Activated CD8-positive, alpha-beta memory T cell treated with anti-CD3 and anti-CD28 coated beads for 48 hours (primary cell): Measurements from ENCODE around the gene GRWD1.

ENCODE experiments used
- DNase-seq, 3 experiments: peaks; one replicate each; pipeline ENCODE4 v3.0.0-alpha.2; 2020; ENCODE audit warnings: low read depth in 2 of 3, low spot score in 2 of 3

GRWD1 gene

DNA sequence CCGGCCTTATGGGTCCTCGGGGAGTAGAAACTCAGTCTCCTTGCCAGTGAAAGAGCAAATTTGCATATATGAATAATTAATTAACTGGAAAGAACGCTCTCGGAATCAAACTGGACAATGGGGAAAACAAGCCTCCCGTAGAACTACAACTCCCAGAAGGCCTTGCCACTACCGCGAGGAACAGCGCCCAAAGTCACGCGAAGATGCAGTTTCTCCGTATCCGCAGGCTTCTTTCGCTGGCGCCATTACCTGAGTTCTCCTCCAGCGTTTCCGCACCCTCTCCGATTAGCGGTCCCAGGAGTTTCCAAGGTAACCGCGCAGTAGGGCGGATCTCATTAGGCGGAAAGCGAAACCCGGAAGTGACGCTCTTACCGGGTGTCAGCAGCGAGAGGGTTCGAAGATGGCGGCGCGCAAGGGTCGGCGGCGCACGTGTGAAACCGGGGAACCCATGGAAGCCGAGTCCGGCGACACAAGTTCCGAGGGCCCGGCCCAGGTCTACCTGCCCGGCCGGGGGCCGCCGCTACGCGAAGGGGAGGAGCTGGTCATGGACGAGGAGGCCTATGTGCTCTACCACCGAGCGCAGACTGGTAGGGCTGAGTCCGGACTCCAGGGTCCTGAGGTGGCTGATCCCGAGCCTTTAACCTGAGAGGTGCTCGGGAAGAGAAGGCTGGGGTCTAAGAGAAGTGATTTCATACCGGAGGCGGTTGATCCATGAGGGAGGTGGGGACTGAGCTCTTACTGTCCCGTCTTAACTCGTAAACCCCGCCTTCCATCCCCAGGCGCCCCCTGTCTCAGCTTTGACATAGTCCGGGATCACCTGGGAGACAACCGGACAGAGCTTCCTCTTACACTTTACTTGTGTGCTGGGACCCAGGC, at the start of gene GRWD1:
TSS of gene GRWD1 (plus strand) at position 378 of the 876 bp plus-strand sequence. CDS start at position 401, 23 bp downstream.
- peak; percentile 65 to 84 (median 77) for DNase-seq

DNA sequence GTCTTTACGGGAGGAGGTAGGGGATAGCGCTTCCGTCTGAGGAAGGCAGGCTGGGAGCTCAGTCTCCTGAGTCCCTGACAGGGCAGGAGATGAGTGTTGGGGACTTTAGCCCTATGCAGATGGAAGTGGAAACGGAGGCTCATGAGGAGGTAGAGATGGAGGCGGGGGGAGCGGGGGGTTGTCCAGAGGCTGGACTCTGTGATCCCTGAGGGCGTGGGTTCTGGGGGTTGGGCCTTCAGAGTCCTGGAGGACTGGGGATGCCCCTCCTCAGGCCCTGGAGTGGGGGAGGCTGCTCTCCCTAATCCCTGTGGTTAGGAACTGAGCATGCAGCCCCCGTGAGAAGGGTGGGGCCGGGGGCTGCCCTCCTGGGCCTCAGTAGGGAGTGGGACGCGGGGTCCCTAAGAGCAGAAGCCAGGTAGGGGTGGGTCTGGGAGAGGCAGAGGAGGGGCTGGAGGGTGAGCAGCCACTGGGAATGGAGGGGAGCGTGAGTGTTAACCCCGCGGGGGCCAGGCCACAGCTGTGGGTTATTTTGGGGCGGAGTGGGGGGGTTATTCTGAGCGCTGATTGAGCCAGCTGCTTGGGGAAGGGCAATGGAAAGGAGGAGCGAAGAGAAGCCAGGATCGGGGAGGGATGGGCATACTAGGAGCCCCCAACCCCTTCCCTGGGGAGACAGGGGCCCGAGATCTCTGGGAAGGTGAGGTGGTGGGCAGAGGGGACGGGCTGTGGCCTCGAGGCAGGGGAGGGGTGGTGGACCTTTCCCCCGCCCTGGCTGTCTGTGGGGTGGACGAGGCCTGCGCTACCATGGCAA, 49.6 kb upstream of the GRWD1 start:
- DNase-seq: no peak

DNA sequence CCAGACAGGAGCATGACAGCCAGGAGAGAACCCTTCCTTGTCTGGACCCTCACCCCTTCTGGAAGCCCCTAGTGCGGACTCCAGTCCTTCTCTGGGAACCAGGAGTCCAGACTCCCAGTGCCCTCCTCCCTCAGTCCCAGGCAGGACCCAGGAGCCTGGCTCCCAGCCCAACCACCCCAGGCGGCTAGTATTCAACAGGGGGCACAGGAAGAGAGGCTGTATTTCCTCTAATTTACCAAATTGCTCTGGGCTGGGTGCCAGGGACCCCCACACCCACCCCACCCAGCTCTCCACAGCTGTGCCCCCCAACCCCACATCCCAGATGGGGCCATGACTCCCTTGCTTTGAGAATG, 49.0 kb upstream of the GRWD1 start:
- no peak for DNase-seq

DNA sequence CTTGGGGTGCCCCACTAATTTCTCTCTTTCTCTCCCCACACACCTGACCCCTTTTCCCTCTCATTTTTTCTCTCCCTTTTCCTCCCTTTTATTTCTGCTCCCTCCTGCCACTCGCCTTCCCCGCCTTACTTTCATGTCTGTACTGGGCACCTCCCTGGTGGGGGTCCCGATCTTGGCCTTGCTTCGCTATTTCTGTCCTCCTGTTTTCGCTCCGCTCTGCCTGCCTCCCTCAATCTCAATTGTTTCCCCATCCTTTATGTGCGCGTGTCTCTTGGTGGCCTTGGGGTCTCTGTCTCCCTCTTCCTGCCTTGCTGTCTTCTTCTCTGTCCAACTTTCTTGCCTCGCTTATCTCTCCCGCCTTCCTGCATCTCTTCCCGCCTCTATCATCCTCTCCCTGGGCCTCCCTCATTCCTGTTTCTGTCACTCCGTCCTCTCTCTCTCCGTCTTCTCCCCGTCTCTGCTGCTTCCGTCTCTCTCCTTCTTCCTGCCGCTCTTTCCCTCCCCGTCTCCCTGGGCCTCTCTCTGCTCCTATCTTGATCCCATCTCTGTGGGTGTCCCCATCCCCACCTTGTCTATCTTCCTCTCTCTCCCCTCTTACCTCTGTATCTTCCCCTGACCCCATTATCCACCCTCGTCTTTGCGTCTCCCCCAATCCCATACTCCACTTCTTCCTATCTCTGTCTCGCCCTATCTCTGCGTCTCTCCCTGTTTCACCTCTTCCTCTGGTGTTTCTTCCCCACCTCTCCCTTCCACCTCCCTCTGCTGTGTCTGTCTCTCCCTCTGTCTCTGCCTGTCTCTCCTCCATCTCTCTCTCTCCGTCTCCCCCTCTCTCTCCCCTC, 48.3 kb upstream of the GRWD1 start:
- DNase-seq: no peak

DNA sequence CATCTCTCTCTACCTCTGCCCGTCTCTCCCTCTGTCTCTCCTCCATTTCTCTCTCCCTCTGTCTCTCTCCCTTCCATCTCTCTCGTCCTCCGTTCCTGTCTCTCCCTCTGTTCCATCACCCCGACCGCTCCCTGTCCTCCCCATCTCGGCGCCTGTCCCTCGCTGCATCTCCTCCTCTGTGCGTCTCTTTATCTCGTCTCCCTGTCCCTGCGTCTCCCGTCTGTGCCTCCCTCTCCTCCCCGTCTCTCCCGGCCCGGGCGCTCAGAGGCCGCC, 47.7 kb upstream of the GRWD1 start:
- no peak for DNase-seq

DNA sequence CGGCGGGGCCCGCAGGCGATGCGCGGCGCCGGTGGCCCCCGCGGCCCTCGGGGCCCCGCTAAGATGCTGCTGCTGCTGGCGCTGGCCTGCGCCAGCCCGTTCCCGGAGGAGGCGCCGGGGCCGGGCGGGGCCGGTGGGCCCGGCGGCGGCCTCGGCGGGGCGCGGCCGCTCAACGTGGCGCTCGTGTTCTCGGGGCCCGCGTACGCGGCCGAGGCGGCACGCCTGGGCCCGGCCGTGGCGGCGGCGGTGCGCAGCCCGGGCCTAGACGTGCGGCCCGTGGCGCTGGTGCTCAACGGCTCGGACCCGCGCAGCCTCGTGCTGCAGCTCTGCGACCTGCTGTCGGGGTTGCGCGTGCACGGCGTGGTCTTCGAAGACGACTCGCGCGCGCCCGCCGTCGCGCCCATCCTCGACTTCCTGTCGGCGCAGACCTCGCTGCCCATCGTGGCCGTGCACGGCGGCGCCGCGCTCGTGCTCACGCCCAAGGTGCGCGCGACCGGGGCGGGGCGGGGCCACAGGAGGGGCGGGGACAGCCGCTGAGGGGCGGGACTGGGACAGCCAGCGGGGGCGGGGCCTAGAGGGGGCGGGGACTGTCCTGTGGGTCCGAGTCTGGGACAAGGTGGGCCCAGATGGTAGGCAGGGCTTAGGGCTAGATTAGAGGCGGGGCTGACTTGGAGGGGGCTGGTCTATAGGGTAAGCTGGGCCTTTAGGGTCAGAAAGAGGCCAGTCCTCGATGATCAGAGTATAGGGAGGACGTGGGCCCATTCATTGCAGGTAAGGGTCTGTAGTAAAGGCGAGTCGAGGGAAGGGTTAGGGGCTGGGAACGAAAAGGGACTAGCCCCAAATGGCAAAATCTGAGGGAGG, 47.2 kb upstream of the GRWD1 start:
- peak; percentile 73 to 88 (median 85) for DNase-seq

DNA sequence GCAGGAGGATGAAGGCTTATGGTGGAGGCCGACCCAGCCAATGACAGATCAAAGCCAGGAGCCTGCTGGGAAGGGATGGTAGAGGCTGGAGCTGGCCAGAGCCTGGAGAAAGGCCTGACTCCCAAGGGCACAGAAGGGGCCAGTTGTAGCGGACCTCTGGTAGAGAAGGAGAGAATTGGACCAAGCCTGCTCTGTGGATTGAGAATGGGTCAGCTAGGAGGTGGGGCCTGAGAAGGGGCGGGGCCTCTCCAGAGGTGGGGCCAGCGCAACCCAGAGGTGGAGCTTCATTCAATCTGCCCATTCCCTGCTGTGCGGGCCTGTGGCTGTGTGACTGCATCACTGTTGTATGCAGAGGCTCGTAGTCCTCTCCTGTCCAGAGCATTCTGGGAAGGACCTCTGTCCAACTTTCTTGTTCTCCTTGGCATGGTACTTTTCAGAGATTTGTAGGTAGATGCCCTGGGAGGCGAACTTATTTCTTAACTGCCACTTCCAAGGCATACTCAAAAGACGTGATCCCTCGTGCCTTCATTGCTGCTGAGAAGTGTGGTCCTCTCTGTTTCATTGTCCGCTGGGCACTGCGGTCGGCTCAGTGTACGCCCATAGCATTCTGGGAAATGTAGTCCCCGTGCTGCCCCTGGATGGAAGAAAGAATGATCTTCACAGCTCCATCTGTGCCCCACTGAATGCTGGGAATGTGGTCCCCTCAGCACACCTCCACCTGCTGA, 45.6 kb upstream of the GRWD1 start:
- no peak for DNase-seq

DNA sequence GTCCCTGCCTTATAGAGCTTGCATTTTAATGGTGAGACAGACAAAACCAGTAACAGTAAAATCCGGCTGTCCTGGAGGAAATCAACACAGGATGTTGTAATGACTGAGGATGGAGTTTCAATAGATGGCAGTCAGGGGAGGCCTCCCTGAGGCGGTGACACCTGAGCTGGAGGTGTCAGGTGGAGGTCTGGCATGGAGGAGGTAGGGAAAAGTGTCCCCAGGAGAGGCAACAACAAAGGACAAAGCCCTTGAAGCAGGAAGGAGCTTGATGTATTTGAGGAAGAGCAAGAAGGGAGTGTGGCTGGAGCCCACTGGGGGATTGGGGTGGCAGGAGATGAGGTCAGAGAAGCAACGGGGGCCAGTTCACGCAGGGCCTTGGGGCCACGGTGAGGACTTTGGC, 44.5 kb upstream of the GRWD1 start:
- DNase-seq: no peak

DNA sequence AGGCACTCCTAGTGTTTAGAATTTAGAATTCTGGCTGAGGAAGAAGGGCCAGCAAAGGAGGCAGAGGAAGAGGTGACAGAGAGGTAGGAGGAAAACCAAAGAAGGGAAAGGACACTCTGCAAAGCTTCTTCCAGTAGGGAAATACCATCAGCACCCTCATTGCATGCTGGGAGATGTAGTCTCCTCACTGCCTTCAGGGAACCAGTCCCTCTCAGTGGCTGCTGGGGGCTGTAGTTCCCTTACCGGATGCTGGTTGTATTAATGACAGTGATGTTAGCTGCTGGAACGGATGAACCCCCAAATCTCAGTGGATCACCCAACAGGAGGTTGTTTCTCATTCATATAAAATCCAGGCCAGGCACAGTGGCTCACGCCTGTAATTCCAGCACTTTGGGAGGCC, 42.2 kb upstream of the GRWD1 start:
- no peak for DNase-seq

DNA sequence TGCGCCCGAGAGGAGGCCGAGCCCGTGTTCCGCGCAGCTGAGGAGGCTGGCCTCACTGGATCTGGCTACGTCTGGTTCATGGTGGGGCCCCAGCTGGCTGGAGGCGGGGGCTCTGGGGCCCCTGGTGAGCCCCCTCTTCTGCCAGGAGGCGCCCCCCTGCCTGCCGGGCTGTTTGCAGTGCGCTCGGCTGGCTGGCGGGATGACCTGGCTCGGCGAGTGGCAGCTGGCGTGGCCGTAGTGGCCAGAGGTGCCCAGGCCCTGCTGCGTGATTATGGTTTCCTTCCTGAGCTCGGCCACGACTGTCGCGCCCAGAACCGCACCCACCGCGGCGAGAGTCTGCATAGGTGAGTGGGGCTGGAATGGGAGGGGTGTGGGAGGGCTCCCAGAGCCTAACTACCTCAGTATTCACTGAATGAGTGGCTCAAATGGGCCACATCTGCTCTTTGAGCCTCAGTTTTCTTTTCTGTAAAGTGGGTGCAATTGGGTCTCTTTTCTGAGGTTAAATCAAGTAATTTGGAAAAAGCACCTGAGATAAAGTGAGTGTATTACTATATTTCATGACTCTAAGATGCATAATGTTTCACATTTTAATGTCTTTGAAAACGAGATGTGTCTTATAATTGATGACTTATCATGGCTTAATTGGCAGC, 40.6 kb upstream of the GRWD1 start:
- DNase-seq: no peak

DNA sequence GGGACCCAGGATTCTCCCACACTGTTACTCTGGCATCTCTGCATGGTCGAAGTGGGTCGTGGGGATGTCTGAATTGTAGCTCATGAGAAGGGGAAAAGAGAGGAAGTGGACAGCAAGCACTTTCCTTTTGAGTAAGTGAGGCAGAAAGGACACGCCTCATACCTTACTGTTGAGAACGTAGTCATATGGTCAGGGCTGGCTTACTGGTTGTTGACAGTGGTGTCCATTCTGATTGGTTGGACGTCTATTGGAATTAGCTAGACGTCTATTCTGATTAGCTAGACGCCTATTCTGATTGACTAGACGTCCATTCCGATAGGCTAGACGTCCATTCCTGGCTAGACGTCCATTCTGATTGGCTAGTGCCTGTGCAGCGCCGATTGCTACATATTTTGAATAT, 39.9 kb upstream of the GRWD1 start:
- DNase-seq: no peak

DNA sequence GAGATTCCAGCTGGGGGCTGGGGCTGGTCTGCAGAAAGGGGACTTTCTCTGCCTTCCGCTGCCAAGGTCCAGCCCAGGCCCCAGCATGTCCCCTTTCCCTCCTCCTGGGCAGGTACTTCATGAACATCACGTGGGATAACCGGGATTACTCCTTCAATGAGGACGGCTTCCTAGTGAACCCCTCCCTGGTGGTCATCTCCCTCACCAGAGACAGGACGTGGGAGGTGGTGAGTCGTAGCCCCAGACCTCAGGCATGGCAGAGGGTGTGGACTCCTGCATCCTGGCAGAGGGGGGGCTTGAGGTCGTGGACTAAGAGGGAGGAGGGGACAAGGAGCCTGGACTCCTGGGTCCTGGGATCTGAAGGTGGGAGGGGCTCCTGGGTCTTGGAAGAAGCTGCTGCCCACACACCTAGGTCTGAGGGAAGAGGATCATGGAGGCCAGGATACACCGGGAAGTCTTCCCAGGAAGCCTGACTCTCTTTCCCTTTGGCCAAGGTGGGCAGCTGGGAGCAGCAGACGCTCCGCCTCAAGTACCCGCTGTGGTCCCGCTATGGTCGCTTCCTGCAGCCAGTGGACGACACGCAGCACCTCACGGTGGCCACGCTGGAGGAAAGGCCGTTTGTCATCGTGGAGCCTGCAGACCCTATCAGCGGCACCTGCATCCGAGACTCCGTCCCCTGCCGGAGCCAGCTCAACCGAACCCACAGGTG, 31.8 kb upstream of the GRWD1 start:
- DNase-seq: no peak

DNA sequence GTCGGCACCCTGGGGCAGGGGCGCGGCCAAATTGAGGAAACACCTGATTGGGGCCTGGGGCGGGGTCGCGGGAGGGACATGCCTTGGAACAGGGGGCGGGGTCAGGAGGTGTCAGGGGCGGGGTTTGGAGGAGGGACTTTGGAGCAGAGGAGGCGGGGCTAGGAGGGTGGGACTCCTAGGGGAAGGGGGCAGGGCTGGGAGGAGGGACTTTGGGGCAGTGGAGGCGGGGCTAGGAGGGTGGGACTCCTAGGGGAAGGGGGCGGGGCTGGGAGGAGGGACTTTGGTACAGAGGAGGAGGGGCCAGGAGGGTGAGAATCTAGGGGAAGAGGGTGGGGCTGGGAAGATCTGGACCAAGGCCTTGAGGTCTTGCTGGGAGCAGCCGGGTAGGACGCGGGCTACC, 30.4 kb upstream of the GRWD1 start:
- DNase-seq: peak in 1 of 3 experiments; percentile 55

DNA sequence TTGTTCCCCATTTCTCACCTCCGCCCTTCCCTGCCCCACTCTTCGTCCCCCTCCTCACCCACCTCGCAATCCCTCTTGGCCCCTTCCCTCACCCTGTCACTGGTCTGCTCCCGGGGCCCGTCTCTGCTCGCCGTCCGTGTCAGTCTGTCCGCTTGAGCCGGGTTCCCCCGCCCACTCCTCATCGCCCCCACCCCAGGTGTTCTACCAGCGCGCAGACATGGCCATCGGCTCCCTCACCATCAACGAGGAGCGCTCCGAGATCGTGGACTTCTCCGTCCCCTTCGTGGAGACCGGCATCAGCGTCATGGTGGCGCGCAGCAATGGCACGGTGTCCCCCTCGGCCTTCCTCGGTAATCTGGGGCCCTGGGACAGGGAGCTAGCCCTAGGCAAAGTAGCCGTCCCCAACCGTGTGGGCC, 30.0 kb upstream of the GRWD1 start:
- no peak for DNase-seq

DNA sequence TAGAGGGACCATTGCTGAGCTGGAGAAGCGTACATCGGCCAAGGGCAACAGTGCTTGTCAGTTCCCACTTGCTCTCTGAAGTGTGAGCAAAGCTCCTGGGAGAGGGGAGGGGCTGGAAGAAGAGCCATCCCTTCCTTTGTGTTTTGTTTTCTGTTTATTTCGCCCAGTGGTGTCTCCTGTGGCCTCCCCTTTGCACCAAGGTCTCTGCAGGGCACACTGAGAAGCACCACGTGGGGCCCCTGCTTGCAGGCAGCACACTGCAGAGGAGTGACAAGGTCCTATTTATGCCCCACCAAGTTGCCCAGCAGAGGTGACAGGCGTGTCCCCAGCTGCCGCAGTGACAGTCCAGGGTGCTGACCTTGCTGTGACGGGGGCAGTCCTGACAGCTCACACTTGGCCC, 28.4 kb upstream of the GRWD1 start:
- no peak for DNase-seq

DNA sequence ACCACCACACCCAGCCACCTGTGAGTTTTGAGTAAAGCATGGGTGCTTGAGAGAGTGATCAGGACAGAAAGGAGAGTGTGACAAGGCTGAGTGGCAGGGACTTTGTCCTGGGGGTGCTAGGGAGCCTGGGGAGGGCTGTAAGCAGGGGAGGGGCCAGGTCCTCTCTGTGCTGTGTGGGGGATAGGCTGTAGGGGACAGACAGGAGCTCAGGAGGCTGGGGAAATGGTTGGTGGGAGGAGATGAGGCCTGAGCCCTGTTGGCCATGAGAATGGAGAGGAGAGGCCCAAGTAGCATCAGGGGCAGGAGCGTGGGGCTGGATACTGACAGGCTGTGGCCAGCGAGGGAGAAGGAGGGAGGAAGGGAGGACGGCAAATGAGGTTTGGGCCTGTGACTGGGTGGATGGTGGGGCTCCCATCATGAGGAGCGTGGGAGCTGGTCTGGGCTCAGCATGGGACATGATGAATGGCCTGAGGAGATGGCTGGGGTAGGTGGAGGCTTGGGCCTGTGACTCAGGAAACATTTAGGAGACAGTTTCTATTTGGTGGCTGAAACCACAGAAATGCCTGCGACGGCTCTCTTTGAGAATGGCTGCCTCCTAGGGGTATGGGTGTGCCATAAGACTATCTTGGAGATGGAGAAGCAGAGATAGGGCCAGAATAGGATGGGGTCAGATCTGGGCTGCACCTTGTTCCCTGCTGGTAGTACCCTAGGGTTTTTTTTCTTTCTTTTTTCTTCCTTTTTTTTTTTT, 27.3 kb upstream of the GRWD1 start:
- no peak for DNase-seq

DNA sequence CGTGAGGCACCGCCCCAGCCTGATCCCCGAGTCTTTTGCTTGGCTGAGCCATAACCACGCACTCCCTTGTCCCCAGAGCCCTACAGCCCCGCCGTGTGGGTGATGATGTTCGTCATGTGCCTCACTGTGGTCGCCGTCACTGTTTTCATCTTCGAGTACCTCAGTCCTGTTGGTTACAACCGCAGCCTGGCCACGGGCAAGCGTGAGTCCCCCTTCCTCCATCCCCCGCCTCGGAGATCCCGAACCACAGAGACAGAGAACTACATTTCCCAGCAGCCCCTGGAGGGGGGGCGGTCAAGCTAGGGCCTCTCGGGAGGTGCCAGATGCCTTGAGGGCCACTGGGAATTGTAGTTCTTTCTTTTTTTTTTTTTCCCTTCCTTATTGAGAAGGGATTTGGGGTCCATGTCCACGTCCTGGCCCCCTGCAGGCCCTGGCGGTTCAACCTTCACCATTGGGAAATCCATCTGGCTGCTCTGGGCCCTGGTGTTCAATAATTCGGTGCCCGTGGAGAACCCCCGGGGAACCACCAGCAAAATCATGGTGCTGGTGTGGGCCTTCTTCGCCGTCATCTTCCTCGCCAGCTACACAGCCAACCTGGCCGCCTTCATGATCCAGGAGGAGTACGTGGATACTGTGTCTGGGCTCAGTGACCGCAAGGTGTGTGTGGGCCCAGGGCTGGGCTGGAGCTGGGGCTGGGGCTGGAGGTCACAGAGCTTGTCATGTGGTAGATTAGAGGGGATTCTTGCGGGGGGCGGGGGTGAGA, 26.4 kb upstream of the GRWD1 start:
- DNase-seq: peak; percentile 53 to 67 (median 57)

DNA sequence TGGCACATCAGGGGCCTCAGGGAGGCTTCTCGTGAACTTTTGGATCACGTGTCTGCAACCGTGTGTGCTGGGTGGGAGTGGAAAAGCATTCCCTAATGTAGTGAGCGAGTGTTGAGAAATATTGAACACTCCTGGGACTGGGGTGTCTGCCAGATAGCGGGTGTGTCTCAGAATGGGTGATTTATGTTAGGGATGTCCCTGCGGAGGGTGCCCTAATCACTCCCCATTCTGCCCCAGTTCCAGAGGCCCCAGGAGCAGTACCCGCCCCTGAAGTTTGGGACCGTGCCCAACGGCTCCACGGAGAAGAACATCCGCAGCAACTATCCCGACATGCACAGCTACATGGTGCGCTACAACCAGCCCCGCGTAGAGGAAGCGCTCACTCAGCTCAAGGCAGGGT, 24.2 kb upstream of the GRWD1 start:
- no peak for DNase-seq
